CD14-positive monocyte (primary cell): Measurements from ENCODE around the gene CASP8. TPM values are rescaled to one million over a fixed set of nuclear protein-coding genes. Genes with fewer than 3 reads are reported as not detected.

Source experiments
- DNase-seq, 3 donors: peaks; one replicate each; pipeline ENCODE4 v3.0.0-alpha.2; 2011 to 2022
- H2AFZ ChIP-seq: 2 replicates; pipeline ENCODE4 v1.6.0; 2012; ENCODE audit warnings: mild to moderate bottlenecking, low read depth, low read length, inconsistent platforms; ENCODE audit not compliant: insufficient read depth, poor library complexity, severe bottlenecking
- H3K27ac ChIP-seq, 2 donors: 1 replicate in 1 of 2; 2 replicates in 1 of 2; pipeline ENCODE4 v1.5.1; 2012 to 2013; ENCODE audit warnings: low read length in 2 of 2, control low read depth in 1 of 2, inconsistent platforms in 1 of 2, low read depth in 1 of 2, mild to moderate bottlenecking in 1 of 2
- H3K27me3 ChIP-seq, 2 donors: one replicate each; pipeline versions ENCODE4 v1.6.0 to v1.6.1; 2011 to 2013; ENCODE audit warnings: low read length in 2 of 2; ENCODE audit not compliant: control insufficient read depth in 2 of 2, insufficient read depth in 2 of 2
- H3K36me3 ChIP-seq, 2 donors: replicated peaks in 1 of 2; 1 replicate in 1 of 2; 2 replicates in 1 of 2; pipeline versions ENCODE4 v1.5.1 to v1.6.1; 2012 to 2013; ENCODE audit warnings: low read length in 2 of 2, control low read depth in 1 of 2, inconsistent platforms in 1 of 2, mild to moderate bottlenecking in 1 of 2; ENCODE audit not compliant: insufficient read depth in 2 of 2, control insufficient read depth in 1 of 2
- H3K4me1 ChIP-seq, 2 donors: 1 replicate in 1 of 2; 2 replicates in 1 of 2; pipeline versions ENCODE4 v1.5.1 to v1.6.1; 2012 to 2013; ENCODE audit warnings: low read length in 2 of 2, control low read depth in 1 of 2, inconsistent platforms in 1 of 2, mild to moderate bottlenecking in 1 of 2, moderate library complexity in 1 of 2; ENCODE audit not compliant: insufficient read depth in 2 of 2, control insufficient read depth in 1 of 2
- H3K4me2 ChIP-seq: replicated peaks from 2 replicates; pipeline ENCODE3; 2012; ENCODE audit warnings: low read length, moderate library complexity, mild to moderate bottlenecking; ENCODE audit not compliant: poor library complexity, severe bottlenecking; ENCODE audit errors: extremely low read depth
- H3K4me3 ChIP-seq, 3 experiments: fragments of 200-600 bp in 1 of 3; sonication (generic) in 1 of 3; replicated peaks in 1 of 3; 1 replicate in 2 of 3; 2 replicates in 1 of 3; pipeline ENCODE4 v1.5.1; 2011 to 2013; ENCODE audit warnings: low read length in 3 of 3, mild to moderate bottlenecking in 3 of 3, control low read depth in 2 of 3, low read depth in 2 of 3, inconsistent platforms in 1 of 3, moderate library complexity in 1 of 3
- H3K79me2 ChIP-seq: 2 replicates; pipeline ENCODE4 v1.6.0; 2012; ENCODE audit warnings: mild to moderate bottlenecking, control low read depth, inconsistent platforms, low read length, moderate library complexity; ENCODE audit not compliant: insufficient read depth
- H3K9ac ChIP-seq: 2 replicates; pipeline ENCODE4 v1.6.0; 2017; ENCODE audit warnings: low read length, mild to moderate bottlenecking; ENCODE audit not compliant: insufficient read depth, poor library complexity, severe bottlenecking
- H3K9me3 ChIP-seq, 2 donors: replicated peaks in 1 of 2; 1 replicate in 1 of 2; 2 replicates in 1 of 2; pipeline versions ENCODE4 v1.5.1 to v1.6.1; 2012 to 2013; ENCODE audit warnings: low read length in 2 of 2, control low read depth in 1 of 2; ENCODE audit not compliant: control insufficient read depth in 1 of 2, insufficient read depth in 1 of 2
- H4K20me1 ChIP-seq: 2 replicates; pipeline ENCODE4 v1.6.0; 2012; ENCODE audit warnings: mild to moderate bottlenecking, low read length, control low read depth, moderate library complexity; ENCODE audit not compliant: insufficient read depth
- H3K27ac Mint-ChIP-seq, 7 donors: one replicate each; pipeline ENCODE4 v1.8.0; 2020; ENCODE audit warnings: mild to moderate bottlenecking in 7 of 7, mixed read lengths in 7 of 7, moderate library complexity in 6 of 7, inconsistent platforms in 2 of 7
- H3K27me3 Mint-ChIP-seq, 3 donors: one replicate each; pipeline ENCODE4 v1.8.0; 2021 to 2022; ENCODE audit warnings: low read depth in 3 of 3, mild to moderate bottlenecking in 3 of 3, mixed read lengths in 3 of 3, moderate library complexity in 3 of 3, inconsistent platforms in 1 of 3
- H3K36me3 Mint-ChIP-seq, 2 donors: one replicate each; pipeline ENCODE4 v1.8.0; 2020; ENCODE audit warnings: mixed read lengths in 2 of 2, inconsistent platforms in 1 of 2, mild to moderate bottlenecking in 1 of 2
- H3K4me1 Mint-ChIP-seq: one replicate; pipeline ENCODE4 v1.8.0; 2020; ENCODE audit warnings: mild to moderate bottlenecking, mixed read lengths
- H3K4me3 Mint-ChIP-seq, 2 donors: one replicate each; pipeline ENCODE4 v1.8.0; 2020; ENCODE audit warnings: mild to moderate bottlenecking in 2 of 2, mixed read lengths in 2 of 2, moderate library complexity in 1 of 2
- H3K9me3 Mint-ChIP-seq, 7 donors: one replicate each; pipeline ENCODE4 v1.8.0; 2020 to 2022; ENCODE audit warnings: mixed read lengths in 7 of 7, mild to moderate bottlenecking in 6 of 7, moderate library complexity in 6 of 7, inconsistent platforms in 2 of 7
- WGBS: methylation state at CpG from one replicate; pipeline ENCODE4 v1.1.5; 2013; ENCODE audit warnings: missing lambda C conversion rate; ENCODE audit not compliant: insufficient coverage; 5-methylcytosine and 5-hydroxymethylcytosine counted together
- intact Hi-C, 2 donors: fragments of 100-400 bp; cut with micrococcal nuclease; formaldehyde crosslinking; loops; one replicate each; pipeline versions ENCODE4 v1.15.0 to v1.15.1; 2023
- polyA plus RNA-seq, 3 donors: library from polyadenylated mRNA; depleted of rRNA in 1 of 3; unstranded in 2 of 3; stranded (reverse) in 1 of 3; fragments of 300-500 nt in 2 of 3; fragments of >200 nt in 1 of 3; fragmentation: Illumina TruSeq in 2 of 3; gene quantifications; 1 replicate in 2 of 3; 2 replicates in 1 of 3; pipeline ENCODE4 v1.2.3, GENCODE V29; 2012 to 2021
- TF ChIP-seq, protein P1 (sequence below): fragments of 200-600 bp; IDR thresholded peaks from one replicate; pipeline ENCODE4 v1.8.0; 2022; ENCODE audit warnings: antibody characterized with exemption, mild to moderate bottlenecking

CASP8 gene
- polyA plus RNA-seq, 3 donors, result 40.0 to 123 (median 80.7) TPM

- Histone ChIP-seq H4K20me1 (no peaks in the 10 kb centered on the region), H3K27me3 (no peaks in the 10 kb centered on the region), H3K9ac (no peak overlapping the region), H3K36me3 (no peaks in the 10 kb centered on the region), H2AFZ (peak overlapping the region; percentile 55), H3K4me2 (peak overlapping the region; percentile 69), H3K4me1 (peaks cover 73 to 91% of the 10 kb centered on the region in 2 donors), H3K9me3 (no peaks in the 10 kb centered on the region), H3K27ac (peak overlapping the region in 1 of 2 donors; percentile 24), H3K4me3 (peak overlapping the region in 1 of 3 experiments; percentile 62), H3K79me2 (peaks cover 63% of the 10 kb centered on the region)
- H3K27me3 Mint-ChIP-seq, result peaks cover 0 to 2% (median 1%) of the 10 kb centered on the region in 3 donors
- peak; percentile 50 to 84 (median 61) for DNase-seq
- H3K27ac Mint-ChIP-seq, result peak overlapping the region; percentile 43 to 90 (median 85)
- peaks cover 78% of the 10 kb centered on the region for H3K4me1 Mint-ChIP-seq
- peak overlapping the region; percentile 72 to 84 for H3K4me3 Mint-ChIP-seq
- 0% methylated on average over 1 of the region's 14 CpGs for WGBS
- H3K36me3 Mint-ChIP-seq, result peaks cover 0 to 5% of the 10 kb centered on the region in 2 donors
- H3K9me3 Mint-ChIP-seq, result no peaks in the 10 kb centered on the region
- TF ChIP-seq, protein P1, sequence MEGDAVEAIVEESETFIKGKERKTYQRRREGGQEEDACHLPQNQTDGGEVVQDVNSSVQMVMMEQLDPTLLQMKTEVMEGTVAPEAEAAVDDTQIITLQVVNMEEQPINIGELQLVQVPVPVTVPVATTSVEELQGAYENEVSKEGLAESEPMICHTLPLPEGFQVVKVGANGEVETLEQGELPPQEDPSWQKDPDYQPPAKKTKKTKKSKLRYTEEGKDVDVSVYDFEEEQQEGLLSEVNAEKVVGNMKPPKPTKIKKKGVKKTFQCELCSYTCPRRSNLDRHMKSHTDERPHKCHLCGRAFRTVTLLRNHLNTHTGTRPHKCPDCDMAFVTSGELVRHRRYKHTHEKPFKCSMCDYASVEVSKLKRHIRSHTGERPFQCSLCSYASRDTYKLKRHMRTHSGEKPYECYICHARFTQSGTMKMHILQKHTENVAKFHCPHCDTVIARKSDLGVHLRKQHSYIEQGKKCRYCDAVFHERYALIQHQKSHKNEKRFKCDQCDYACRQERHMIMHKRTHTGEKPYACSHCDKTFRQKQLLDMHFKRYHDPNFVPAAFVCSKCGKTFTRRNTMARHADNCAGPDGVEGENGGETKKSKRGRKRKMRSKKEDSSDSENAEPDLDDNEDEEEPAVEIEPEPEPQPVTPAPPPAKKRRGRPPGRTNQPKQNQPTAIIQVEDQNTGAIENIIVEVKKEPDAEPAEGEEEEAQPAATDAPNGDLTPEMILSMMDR, result peak; percentile 74
- intact Hi-C loops, result loop anchor here (5.0 to 10.0 kb wide), 4 partner anchors 36 to 341 kb away; partner anchors contain the start of genes STRADB (in 1 of the 2) and TRAK2 (in 1 of the 2)
These were observed 24.2 kb upstream of the CASP8 start for GRCh38 chr2:201235860-201236811.

DNA sequence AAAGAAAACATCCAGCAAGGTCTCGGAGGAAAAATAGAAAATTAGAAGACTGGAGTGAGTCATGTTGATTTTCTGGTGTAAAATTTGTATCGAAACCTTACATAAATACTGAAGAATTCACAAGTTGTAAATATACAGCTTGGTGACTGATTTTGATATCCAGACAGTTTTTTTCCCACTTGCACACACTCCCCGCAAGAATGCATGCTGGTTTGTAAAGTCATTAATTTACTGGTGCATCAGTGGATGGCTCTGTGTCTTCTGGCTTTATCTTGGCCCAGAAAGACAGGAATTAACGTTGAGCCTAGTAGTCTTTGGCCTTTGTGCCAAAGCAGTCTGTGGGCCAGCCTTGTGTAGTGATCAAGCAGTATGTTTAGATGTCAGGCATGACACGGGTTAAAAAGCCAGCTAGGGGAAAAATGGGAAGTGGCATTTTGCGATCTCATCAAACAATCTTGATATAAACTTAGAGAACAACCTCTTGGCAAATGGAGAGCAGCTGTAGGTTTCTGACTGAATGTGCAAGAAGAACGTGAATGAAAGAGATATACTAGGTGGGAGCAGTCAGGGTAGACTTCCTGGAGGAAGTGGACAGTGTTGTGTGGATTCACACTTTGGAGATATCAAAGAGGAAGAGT, 22.7 kb upstream of the CASP8 start:
- no peak overlapping the region for H3K9ac ChIP-seq
- H3K9me3 ChIP-seq, result no peaks in the 10 kb centered on the region
- peaks cover 0 to 2% (median 1%) of the 10 kb centered on the region in 3 donors for H3K27me3 Mint-ChIP-seq
- H3K79me2 ChIP-seq, result peaks cover 75% of the 10 kb centered on the region
- no peaks in the 10 kb centered on the region for H3K36me3 ChIP-seq
- no peaks in the 10 kb centered on the region for H3K9me3 Mint-ChIP-seq
- H3K4me1 Mint-ChIP-seq, result peaks cover 82% of the 10 kb centered on the region
- H3K4me3 ChIP-seq, result peak overlapping the region in 1 of 3 experiments; percentile 62
- peak overlapping the region; percentile 64 for H2AFZ ChIP-seq
- peaks cover 75 to 96% of the 10 kb centered on the region in 2 donors for H3K4me1 ChIP-seq
- TF ChIP-seq, protein P1, result no peak
- H3K36me3 Mint-ChIP-seq, result peaks cover 0 to 5% of the 10 kb centered on the region in 2 donors
- H3K27ac Mint-ChIP-seq, result peak overlapping the region; percentile 86 to 92 (median 90)
- DNase-seq, result peak in 2 of 3 donors; percentile 38 to 63
- WGBS, result 40% methylated on average over 2 of the region's 7 CpGs
- no peaks in the 10 kb centered on the region for H4K20me1 ChIP-seq
- peak overlapping the region in 1 of 2 donors; percentile 85 for H3K4me3 Mint-ChIP-seq
- intact Hi-C loops, result loop anchor here (5.0 to 10.0 kb wide), 4 partner anchors 35 to 343 kb away; partner anchors contain the start of genes STRADB (in 1 of the 2) and TRAK2 (in 1 of the 2)
- peak overlapping the region; percentile 37 to 82 for H3K27ac ChIP-seq
- no peaks in the 10 kb centered on the region for H3K27me3 ChIP-seq
- peak overlapping the region; percentile 70 for H3K4me2 ChIP-seq
